Testis (tissue), 3 donors: ENCODE data around the gene AFAP1L2. TPM values are rescaled to one million over a fixed set of nuclear protein-coding genes. Genes with fewer than 3 reads are reported as not detected.

Experiments used
- DNase-seq: peaks from one replicate; pipeline ENCODE4 v3.0.0-alpha.2; 2019
- H3K27ac ChIP-seq, 2 donors: fragments of 200-600 bp; sonication (generic); one replicate each; pipeline ENCODE4 v1.5.1; 2019
- H3K27me3 ChIP-seq: fragments of 200-600 bp; sonication (generic); one replicate; pipeline ENCODE4 v1.5.1; 2019
- H3K36me3 ChIP-seq: fragments of 200-600 bp; sonication (generic); one replicate; pipeline ENCODE4 v1.5.1; 2017; ENCODE audit warnings: low read depth; ENCODE audit errors: missing control alignments
- H3K4me1 ChIP-seq: fragments of 200-600 bp; sonication (generic); one replicate; pipeline ENCODE4 v1.5.1; 2019
- H3K4me3 ChIP-seq, 2 donors: fragments of 200-600 bp; sonication (generic); one replicate each; pipeline ENCODE4 v1.5.1; 2017 to 2019
- H3K9me3 ChIP-seq: fragments of 200-600 bp; sonication (generic); one replicate; pipeline ENCODE4 v1.5.1; 2017
- CTCF ChIP-seq, 3 experiments: fragments of 450-650 bp in 2 of 3; fragments of 200-600 bp in 1 of 3; sonication (generic) in 1 of 3; IDR thresholded peaks; one replicate each; pipeline ENCODE4 v1.5.1; 2016 to 2019; ENCODE audit warnings: antibody characterized with exemption in 3 of 3, mild to moderate bottlenecking in 2 of 3, moderate library complexity in 1 of 3
- POLR2A ChIP-seq: fragments of 450-650 bp; IDR thresholded peaks from one replicate; pipeline ENCODE4 v1.6.1; 2017; ENCODE audit warnings: antibody characterized with exemption, mild to moderate bottlenecking, moderate library complexity
- WGBS, 2 donors: methylation state at CpG; one replicate each; pipeline ENCODE4 v1.1.5; 2018; 5-methylcytosine and 5-hydroxymethylcytosine counted together
- intact Hi-C: fragments of 100-400 bp; cut with DNase I; formaldehyde crosslinking; loops from one replicate; pipeline ENCODE4 v1.15.1; 2023; ENCODE audit warnings: low total_unique reads
- polyA plus RNA-seq: library from polyadenylated mRNA; stranded (reverse); fragments of 350-450 nt; fragmentation: Illumina TruSeq; extraction: RNeasy Lipid Tissue Mini Kit (QIAGEN cat#74804); gene quantifications from one replicate; pipeline ENCODE4 v1.2.3, GENCODE V29; 2014; ENCODE audit warnings: low read depth, low replicate concordance; ENCODE audit not compliant: insufficient read depth
- total RNA-seq, 2 donors: library from RNA; depleted of rRNA; stranded (reverse); fragments of >200 nt; gene quantifications; one replicate each; pipeline ENCODE4 v1.2.3, GENCODE V29; 2016

AFAP1L2 gene
- total and polyA plus RNA-seq, 3 donors from 2014 or later = 4.0 to 7.4 (median 6.9) TPM

DNA sequence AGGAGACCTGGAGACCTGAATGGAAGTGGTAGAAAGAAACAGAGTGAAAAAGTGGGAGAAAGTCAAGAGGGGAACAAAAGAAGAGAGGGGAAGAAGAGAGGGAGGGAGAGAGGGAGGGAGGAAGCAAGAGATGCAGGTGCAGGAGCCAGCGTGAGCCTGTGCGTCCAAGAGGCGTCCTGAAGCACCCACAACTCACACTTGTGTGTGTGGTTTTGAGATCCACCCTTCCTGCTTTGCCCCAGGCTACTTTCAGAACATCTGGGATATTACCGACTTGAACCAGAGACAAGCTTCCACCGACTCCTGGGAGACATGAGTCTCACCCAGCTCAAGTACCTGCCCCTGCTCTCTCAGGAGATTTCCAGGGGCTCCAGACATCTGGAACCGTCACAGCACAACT lies 9.8 kb downstream of the AFAP1L2 start:
- no peak overlapping the region for H3K4me3 ChIP-seq
- TF ChIP-seq CTCF (IDR thresholded peaks at IDR 0.05) (no peak), POLR2A (no peak)
- no peaks in the 10 kb centered on the region for H3K4me1 ChIP-seq
- no peaks in the 10 kb centered on the region for H3K9me3 ChIP-seq
- intact Hi-C loops = no loop called here
- no peak overlapping the region for H3K27ac ChIP-seq
- no peak for DNase-seq
- WGBS, 2 donors = 85 to 86% methylated on average over 6 of the region's 6 CpGs
- no peaks in the 10 kb centered on the region for H3K36me3 ChIP-seq
- H3K27me3 ChIP-seq = peaks cover 2% of the 10 kb centered on the region

GRCh38 chr10:114393886-114394285 lies 10.4 kb downstream of the AFAP1L2 start:
- Histone ChIP-seq H3K27ac (no peak overlapping the region), H3K27me3 (peaks cover 2% of the 10 kb centered on the region), H3K36me3 (no peaks in the 10 kb centered on the region), H3K9me3 (no peaks in the 10 kb centered on the region), H3K4me3 (no peak overlapping the region), H3K4me1 (no peaks in the 10 kb centered on the region)
- intact Hi-C loops = no loop called here
- TF ChIP-seq POLR2A (no peak), CTCF (IDR thresholded peaks at IDR 0.05) (no peak)
- DNase-seq = no peak
- 87 to 91% methylated on average over 7 of the region's 7 CpGs for WGBS, 2 donors

GRCh38 chr10:114393482-114393881 lies 10.8 kb downstream of the AFAP1L2 start:
- Histone ChIP-seq H3K4me3 (no peak overlapping the region), H3K36me3 (no peaks in the 10 kb centered on the region), H3K27me3 (peaks cover 2% of the 10 kb centered on the region), H3K9me3 (no peaks in the 10 kb centered on the region), H3K27ac (no peak overlapping the region), H3K4me1 (no peaks in the 10 kb centered on the region)
- DNase-seq = no peak
- TF ChIP-seq POLR2A (no peak), CTCF (IDR thresholded peaks at IDR 0.05) (no peak)
- intact Hi-C loops = no loop called here
- WGBS, 2 donors = 61 to 67% methylated on average over 11 of the region's 11 CpGs

DNA sequence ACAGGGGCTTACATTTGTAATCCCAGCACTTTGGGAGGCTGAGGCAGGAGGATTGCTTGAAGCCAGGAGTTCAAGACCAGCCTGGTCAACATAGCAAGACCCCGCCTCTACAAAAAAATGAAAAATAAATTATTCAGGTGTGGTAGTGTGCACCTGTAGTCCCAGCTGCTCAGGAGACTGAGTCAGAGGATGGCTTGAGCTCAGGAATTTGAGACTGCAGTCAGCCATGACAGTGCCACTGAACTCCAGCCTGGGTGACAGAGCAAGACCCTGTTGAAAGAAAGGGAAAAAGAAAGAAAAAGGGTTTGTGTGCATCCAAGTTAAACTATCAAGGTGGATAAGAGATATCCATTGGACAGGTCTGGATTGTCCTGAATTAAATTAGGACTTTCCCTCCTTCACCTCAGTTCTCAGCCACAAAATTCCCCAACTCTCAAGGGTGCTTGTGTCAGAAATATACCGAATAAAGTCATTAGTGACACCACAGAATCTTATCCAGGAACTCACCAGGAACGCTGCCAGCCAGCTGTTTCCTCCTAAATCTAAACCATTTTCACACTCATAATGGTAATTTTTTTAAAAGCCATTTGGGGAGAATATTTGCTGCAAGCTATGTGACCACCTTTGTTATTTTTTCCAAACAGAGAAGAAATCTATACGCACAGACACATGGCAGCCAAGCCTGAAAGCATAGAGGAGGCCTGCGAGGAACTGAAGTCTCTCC lies 12.0 kb downstream of the AFAP1L2 start:
- WGBS, 2 donors = 76 to 77% methylated on average over 5 of the region's 5 CpGs
- Histone ChIP-seq H3K4me1 (no peaks in the 10 kb centered on the region), H3K27ac (no peak overlapping the region), H3K36me3 (no peaks in the 10 kb centered on the region), H3K4me3 (no peak overlapping the region), H3K9me3 (no peaks in the 10 kb centered on the region), H3K27me3 (peaks cover 2% of the 10 kb centered on the region)
- intact Hi-C loops = no loop called here
- DNase-seq = no peak
- TF ChIP-seq POLR2A (no peak), CTCF (IDR thresholded peaks at IDR 0.05) (no peak)

DNA sequence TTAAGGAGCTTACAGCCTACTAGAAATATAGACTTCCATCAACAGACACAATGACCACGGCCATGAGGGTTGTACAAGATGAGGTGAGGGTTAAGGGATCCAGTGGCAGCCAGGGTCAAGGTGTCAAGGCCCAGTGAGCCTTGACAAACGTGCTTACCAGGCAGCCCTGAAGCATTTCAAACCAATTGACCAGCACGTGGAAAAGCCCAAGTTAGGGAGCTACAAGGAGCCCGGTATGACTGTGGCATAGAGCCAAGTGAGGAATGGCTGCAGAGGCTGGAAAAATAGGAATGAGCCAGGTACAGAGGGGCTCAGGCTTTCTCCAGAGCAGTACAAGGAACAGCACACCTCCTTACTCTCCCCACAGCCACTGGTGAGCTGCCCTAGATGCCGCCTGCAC lies 12.7 kb downstream of the AFAP1L2 start:
- DNase-seq = no peak
- no peaks in the 10 kb centered on the region for H3K9me3 ChIP-seq
- no peaks in the 10 kb centered on the region for H3K27me3 ChIP-seq
- no peaks in the 10 kb centered on the region for H3K4me1 ChIP-seq
- TF ChIP-seq CTCF (IDR thresholded peaks at IDR 0.05) (no peak), POLR2A (no peak)
- no peaks in the 10 kb centered on the region for H3K36me3 ChIP-seq
- no peak overlapping the region for H3K4me3 ChIP-seq
- intact Hi-C loops = no loop called here
- H3K27ac ChIP-seq = no peak overlapping the region
- WGBS, 2 donors = 79 to 83% methylated on average over 5 of the region's 5 CpGs
